ENCODE data around the gene EXOC2.

- TF ChIP-seq EP300 (IDR thresholded peaks at IDR 0.05; ENCODE audit: borderline replicate concordance): no peak
- no peak for TF ChIP-seq USF1 (IDR thresholded peaks at IDR 0.05)
- no peak for TF ChIP-seq CEBPB (IDR thresholded peaks at IDR 0.05)
- TF ChIP-seq TEAD4 (IDR thresholded peaks at IDR 0.05): no peak
- TF ChIP-seq, protein P1, sequence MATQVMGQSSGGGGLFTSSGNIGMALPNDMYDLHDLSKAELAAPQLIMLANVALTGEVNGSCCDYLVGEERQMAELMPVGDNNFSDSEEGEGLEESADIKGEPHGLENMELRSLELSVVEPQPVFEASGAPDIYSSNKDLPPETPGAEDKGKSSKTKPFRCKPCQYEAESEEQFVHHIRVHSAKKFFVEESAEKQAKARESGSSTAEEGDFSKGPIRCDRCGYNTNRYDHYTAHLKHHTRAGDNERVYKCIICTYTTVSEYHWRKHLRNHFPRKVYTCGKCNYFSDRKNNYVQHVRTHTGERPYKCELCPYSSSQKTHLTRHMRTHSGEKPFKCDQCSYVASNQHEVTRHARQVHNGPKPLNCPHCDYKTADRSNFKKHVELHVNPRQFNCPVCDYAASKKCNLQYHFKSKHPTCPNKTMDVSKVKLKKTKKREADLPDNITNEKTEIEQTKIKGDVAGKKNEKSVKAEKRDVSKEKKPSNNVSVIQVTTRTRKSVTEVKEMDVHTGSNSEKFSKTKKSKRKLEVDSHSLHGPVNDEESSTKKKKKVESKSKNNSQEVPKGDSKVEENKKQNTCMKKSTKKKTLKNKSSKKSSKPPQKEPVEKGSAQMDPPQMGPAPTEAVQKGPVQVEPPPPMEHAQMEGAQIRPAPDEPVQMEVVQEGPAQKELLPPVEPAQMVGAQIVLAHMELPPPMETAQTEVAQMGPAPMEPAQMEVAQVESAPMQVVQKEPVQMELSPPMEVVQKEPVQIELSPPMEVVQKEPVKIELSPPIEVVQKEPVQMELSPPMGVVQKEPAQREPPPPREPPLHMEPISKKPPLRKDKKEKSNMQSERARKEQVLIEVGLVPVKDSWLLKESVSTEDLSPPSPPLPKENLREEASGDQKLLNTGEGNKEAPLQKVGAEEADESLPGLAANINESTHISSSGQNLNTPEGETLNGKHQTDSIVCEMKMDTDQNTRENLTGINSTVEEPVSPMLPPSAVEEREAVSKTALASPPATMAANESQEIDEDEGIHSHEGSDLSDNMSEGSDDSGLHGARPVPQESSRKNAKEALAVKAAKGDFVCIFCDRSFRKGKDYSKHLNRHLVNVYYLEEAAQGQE (IDR thresholded peaks at IDR 0.05; ENCODE audit: low read depth): no peak
- TF ChIP-seq RAD21 (IDR thresholded peaks at IDR 0.05; ENCODE audit: low read depth): no peak
- TF ChIP-seq TAF1 (IDR thresholded peaks at IDR 0.05; ENCODE audit: low read depth): no peak
- TF ChIP-seq NFIC (IDR thresholded peaks at IDR 0.05): no peak
- TF ChIP-seq YY1 (IDR thresholded peaks at IDR 0.05; ENCODE audit: low read depth): no peak
- TF ChIP-seq, protein P2, sequence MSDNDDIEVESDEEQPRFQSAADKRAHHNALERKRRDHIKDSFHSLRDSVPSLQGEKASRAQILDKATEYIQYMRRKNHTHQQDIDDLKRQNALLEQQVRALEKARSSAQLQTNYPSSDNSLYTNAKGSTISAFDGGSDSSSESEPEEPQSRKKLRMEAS (IDR thresholded peaks at IDR 0.05): no peak
- TF ChIP-seq FOXM1 (IDR thresholded peaks at IDR 0.05; ENCODE audit: borderline replicate concordance, low read depth): no peak
- TF ChIP-seq CREB1 (IDR thresholded peaks at IDR 0.05; ENCODE audit: low read depth): no peak
These were observed 201.7 kb downstream of the EXOC2 start for GRCh38 chr6:491233-491632.
